ENCODE data around the gene ATG2A.
A peak's percentile ranks its signal among the peaks of the same experiment; 100 is the strongest.

ATG2A gene

GRCh38 chr11:64915376-64915887 lies 1.6 kb downstream of the ATG2A start:
- Histone ChIP-seq H3K36me3 (ENCODE audit: insufficient read depth) (no peaks in the 10 kb centered on the region), H3K27ac (no peak overlapping the region), H3K79me2 (ENCODE audit: insufficient read depth, low read depth) (no peaks in the 10 kb centered on the region), H2AFZ (ENCODE audit: low read depth) (no peak overlapping the region), H3K27me3 (ENCODE audit: insufficient read depth, low read depth) (no peaks in the 10 kb centered on the region), H3K4me1 (ENCODE audit: low read depth, poor library complexity, severe bottlenecking) (peaks cover 25% of the 10 kb centered on the region), H4K20me1 (ENCODE audit: insufficient read depth) (no peaks in the 10 kb centered on the region), H3K4me3 (IDR thresholded peaks at IDR 0.05; ENCODE audit: insufficient read depth, low read depth, low read length) (no peak overlapping the region), H3K9ac (no peak overlapping the region), H3K4me2 (peak overlapping the region; percentile 67; the same call in 1 of the 2 replicates)
- no peak for TF ChIP-seq CTCF (conservative IDR thresholded peaks at IDR 0.05; ENCODE audit: low read depth, low read length)

DNA sequence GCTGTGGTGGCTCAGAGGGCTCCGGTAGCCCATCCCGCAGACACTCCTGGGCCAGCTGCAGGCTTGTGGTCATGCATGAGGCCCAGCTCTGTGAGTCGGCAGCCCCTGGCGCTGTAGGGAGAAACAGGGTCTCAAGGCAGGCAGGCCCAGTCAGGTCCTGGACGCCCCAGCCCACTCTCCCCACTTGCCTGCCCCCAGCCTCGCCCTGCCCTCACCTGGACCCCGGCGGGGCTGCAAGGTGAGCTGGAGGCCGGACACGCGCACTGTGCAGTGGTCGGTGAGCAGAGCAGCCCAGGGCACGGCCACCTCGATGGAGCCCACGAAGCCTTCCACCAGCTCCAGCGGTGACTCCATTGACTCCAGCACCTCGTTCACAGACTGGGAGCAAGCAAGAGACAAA lies 2.9 kb downstream of the ATG2A start:
- H3K4me1 ChIP-seq (ENCODE audit: low read depth, poor library complexity, severe bottlenecking) = peaks cover 21% of the 10 kb centered on the region
- TF ChIP-seq CTCF (conservative IDR thresholded peaks at IDR 0.05; ENCODE audit: low read depth, low read length) = no peak
- no peaks in the 10 kb centered on the region for H4K20me1 ChIP-seq (ENCODE audit: insufficient read depth)
- no peaks in the 10 kb centered on the region for H3K36me3 ChIP-seq (ENCODE audit: insufficient read depth)
- no peak overlapping the region for H3K4me2 ChIP-seq
- no peaks in the 10 kb centered on the region for H3K79me2 ChIP-seq (ENCODE audit: insufficient read depth, low read depth)
- no peaks in the 10 kb centered on the region for H3K27me3 ChIP-seq (ENCODE audit: insufficient read depth, low read depth)
- H3K4me3 ChIP-seq (IDR thresholded peaks at IDR 0.05; ENCODE audit: insufficient read depth, low read depth, low read length) = no peak overlapping the region
- no peak overlapping the region for H2AFZ ChIP-seq (ENCODE audit: low read depth)
- no peak overlapping the region for H3K9ac ChIP-seq
- no peak overlapping the region for H3K27ac ChIP-seq

GRCh38 chr11:64913171-64913727 lies 3.8 kb downstream of the ATG2A start:
- Histone ChIP-seq H3K36me3 (ENCODE audit: insufficient read depth) (no peaks in the 10 kb centered on the region), H3K9ac (no peak overlapping the region), H3K27ac (no peak overlapping the region), H3K79me2 (ENCODE audit: insufficient read depth, low read depth) (no peaks in the 10 kb centered on the region), H2AFZ (ENCODE audit: low read depth) (no peak overlapping the region), H3K4me3 (IDR thresholded peaks at IDR 0.05; ENCODE audit: insufficient read depth, low read depth, low read length) (no peak overlapping the region), H3K4me1 (ENCODE audit: low read depth, poor library complexity, severe bottlenecking) (peaks cover 13% of the 10 kb centered on the region), H4K20me1 (ENCODE audit: insufficient read depth) (no peaks in the 10 kb centered on the region), H3K27me3 (ENCODE audit: insufficient read depth, low read depth) (no peaks in the 10 kb centered on the region), H3K4me2 (no peak overlapping the region)
- TF ChIP-seq CTCF (conservative IDR thresholded peaks at IDR 0.05; ENCODE audit: low read depth, low read length) = no peak

GRCh38 chr11:64911689-64912088 lies 5.3 kb downstream of the ATG2A start:
- Histone ChIP-seq H4K20me1 (ENCODE audit: insufficient read depth) (no peaks in the 10 kb centered on the region), H2AFZ (ENCODE audit: low read depth) (no peak overlapping the region), H3K4me1 (ENCODE audit: low read depth, poor library complexity, severe bottlenecking) (peaks cover 6% of the 10 kb centered on the region), H3K27me3 (ENCODE audit: insufficient read depth, low read depth) (no peaks in the 10 kb centered on the region), H3K4me3 (IDR thresholded peaks at IDR 0.05; ENCODE audit: insufficient read depth, low read depth, low read length) (no peak overlapping the region), H3K79me2 (ENCODE audit: insufficient read depth, low read depth) (no peaks in the 10 kb centered on the region), H3K4me2 (no peak overlapping the region), H3K36me3 (ENCODE audit: insufficient read depth) (no peaks in the 10 kb centered on the region), H3K9ac (no peak overlapping the region), H3K27ac (no peak overlapping the region)
- no peak for TF ChIP-seq CTCF (conservative IDR thresholded peaks at IDR 0.05; ENCODE audit: low read depth, low read length)
